B cell (primary cell): Measurements from ENCODE around the gene ARHGAP33. TPM values are rescaled to one million over a fixed set of nuclear protein-coding genes. Genes with fewer than 3 reads are reported as not detected.
"Not testable (repeated sequence)": the region's sequence is repeated elsewhere in the genome, so short reads cannot be mapped to it uniquely, and the experiment has no call there.

ENCODE experiments used
- ATAC-seq: fragments of 200-7000 bp; cut with Tn5 transposase; one replicate; pipeline ENCODE4 v1.10.0; 2021; ENCODE audit warnings: low read depth, mild to moderate bottlenecking, moderate number of reproducible peaks, moderate library complexity
- CTCF ChIA-PET: fragments of 350-600 bp; sonication (Branson Sonifier 250); formaldehyde crosslinking; loops from one replicate; lab custom pipeline; 2021; ENCODE audit warnings: antibody characterized with exemption, inconsistent platforms; lab: Charles Lee
- POLR2A ChIA-PET: fragments of 350-600 bp; sonication (Branson Sonifier 250); formaldehyde crosslinking; loops from one replicate; lab custom pipeline; 2021; ENCODE audit warnings: antibody characterized with exemption; lab: Charles Lee
- DNase-seq: peaks from one replicate; pipeline ENCODE4 v3.0.0; 2013
- H2AFZ ChIP-seq: 2 replicates; pipeline ENCODE4 v1.6.1; 2012; ENCODE audit warnings: mild to moderate bottlenecking, low read depth, low read length; ENCODE audit not compliant: insufficient read depth, poor library complexity, severe bottlenecking
- H3K27ac ChIP-seq, 2 donors: 1 replicate in 1 of 2; 2 replicates in 1 of 2; pipeline ENCODE4 v1.5.1; 2012 to 2013; ENCODE audit warnings: low read length in 2 of 2, mild to moderate bottlenecking in 2 of 2, moderate library complexity in 1 of 2
- H3K27me3 ChIP-seq, 4 experiments: fragments of 200-600 bp in 1 of 4; sonication (generic) in 1 of 4; replicated peaks in 1 of 4; 1 replicate in 2 of 4; 2 replicates in 2 of 4; pipeline versions ENCODE4 v1.6.1 to v1.7.0; 2013 to 2016; ENCODE audit warnings: low read length in 3 of 4, mild to moderate bottlenecking in 2 of 4, mixed read lengths in 1 of 4, moderate library complexity in 1 of 4; ENCODE audit not compliant: insufficient read depth in 4 of 4, control insufficient read depth in 3 of 4; ENCODE audit errors: control extremely low read depth in 1 of 4
- H3K36me3 ChIP-seq, 2 experiments: replicated peaks in 1 of 2; 1 replicate in 1 of 2; 2 replicates in 1 of 2; pipeline versions ENCODE4 v1.6.1 to v1.7.1; 2013; ENCODE audit warnings: low read length in 1 of 2; ENCODE audit not compliant: insufficient read depth in 2 of 2, control insufficient read depth in 1 of 2; ENCODE audit errors: control extremely low read depth in 1 of 2, extremely low read depth in 1 of 2
- H3K4me1 ChIP-seq, 2 donors: fragments of 200-600 bp in 1 of 2; sonication (generic) in 1 of 2; 1 replicate in 1 of 2; 2 replicates in 1 of 2; pipeline versions ENCODE4 v1.5.1 to v1.6.1; 2013 to 2017; ENCODE audit warnings: low read length in 2 of 2; ENCODE audit not compliant: control insufficient read depth in 2 of 2, insufficient read depth in 2 of 2
- H3K4me2 ChIP-seq: replicated peaks from 2 replicates; pipeline ENCODE3; 2012; ENCODE audit warnings: mild to moderate bottlenecking, low read depth, low read length; ENCODE audit not compliant: poor library complexity, severe bottlenecking
- H3K4me3 ChIP-seq, 5 experiments: fragments of 200-600 bp in 1 of 5; sonication (generic) in 1 of 5; 1 replicate in 3 of 5; 2 replicates in 2 of 5; pipeline versions ENCODE4 v1.5.1 to v1.7.0; 2011 to 2016; ENCODE audit warnings: low read length in 4 of 5, mild to moderate bottlenecking in 4 of 5, low read depth in 2 of 5, control low read depth in 1 of 5, moderate library complexity in 1 of 5; ENCODE audit not compliant: insufficient read depth in 1 of 5; ENCODE audit errors: control extremely low read depth in 1 of 5, extremely low read depth in 1 of 5
- H3K79me2 ChIP-seq: fragments of 200-600 bp; sonication (generic); one replicate; pipeline ENCODE4 v1.6.0; 2016; ENCODE audit warnings: low read length; ENCODE audit not compliant: control insufficient read depth, insufficient read depth
- H3K9ac ChIP-seq: fragments of 200-600 bp; sonication (generic); 2 replicates; pipeline ENCODE4 v1.6.1; 2017; ENCODE audit warnings: mild to moderate bottlenecking, low read length, moderate library complexity
- H3K9me3 ChIP-seq, 3 donors: one replicate each; pipeline versions ENCODE4 v1.6.1 to v1.7.1; 2013; ENCODE audit warnings: low read length in 2 of 3; ENCODE audit not compliant: control insufficient read depth in 2 of 3, insufficient read depth in 1 of 3; ENCODE audit errors: control extremely low read depth in 1 of 3
- H4K20me1 ChIP-seq: 2 replicates; pipeline ENCODE4 v1.6.0; 2012; ENCODE audit warnings: mild to moderate bottlenecking, low read length; ENCODE audit not compliant: insufficient read depth, control insufficient read depth, poor library complexity, severe bottlenecking
- H3K27ac Mint-ChIP-seq: one replicate; pipeline ENCODE4 v1.8.0; 2021; ENCODE audit warnings: mixed read lengths
- H3K27me3 Mint-ChIP-seq: one replicate; pipeline ENCODE4 v1.8.0; 2021; ENCODE audit warnings: mixed read lengths
- H3K4me1 Mint-ChIP-seq: one replicate; pipeline ENCODE4 v1.8.0; 2021; ENCODE audit warnings: mixed read lengths
- H3K4me3 Mint-ChIP-seq: one replicate; pipeline ENCODE4 v1.8.0; 2021; ENCODE audit warnings: mixed read lengths
- H3K9me3 Mint-ChIP-seq: one replicate; pipeline ENCODE4 v1.8.0; 2022; ENCODE audit warnings: mixed read lengths; ENCODE audit not compliant: insufficient read depth
- EZH2 ChIP-seq: IDR thresholded peaks from 2 replicates; pipeline ENCODE4 v1.6.1; 2012; ENCODE audit warnings: borderline replicate concordance, low read depth, mild to moderate bottlenecking, moderate library complexity, low read length; ENCODE audit not compliant: insufficient read depth, poor library complexity, severe bottlenecking
- WGBS: methylation state at CpG from one replicate; pipeline ENCODE4 v1.1.5; 2013; ENCODE audit warnings: missing lambda C conversion rate; ENCODE audit not compliant: insufficient coverage; 5-methylcytosine and 5-hydroxymethylcytosine counted together
- intact Hi-C: fragments of 100-400 bp; cut with micrococcal nuclease; formaldehyde crosslinking; loops from one replicate; pipeline ENCODE4 v1.10.0; 2022
- polyA plus RNA-seq: library from polyadenylated mRNA; depleted of rRNA; stranded (reverse); fragments of >200 nt; gene quantifications from 2 replicates; pipeline ENCODE4 v1.2.3, GENCODE V29; 2012
- total RNA-seq, 2 donors: library from RNA; stranded (reverse); fragments of 120-200 nt in 1 of 2; gene quantifications; 1 replicate in 1 of 2; 2 replicates in 1 of 2; pipeline versions ENCODE4 v1.2.3 to v1.2.4, GENCODE V29; 2013 to 2022
- TF ChIP-seq, protein P1 (sequence below): fragments of 200-600 bp; IDR thresholded peaks from one replicate; pipeline ENCODE4 v1.8.0; 2022; ENCODE audit warnings: antibody characterized with exemption, mild to moderate bottlenecking

ARHGAP33 gene
- total and polyA plus RNA-seq, 2 donors (not counting 1 experiment from before 2014, with no cell fraction given), result 18.2 to 27.8 TPM

DNA sequence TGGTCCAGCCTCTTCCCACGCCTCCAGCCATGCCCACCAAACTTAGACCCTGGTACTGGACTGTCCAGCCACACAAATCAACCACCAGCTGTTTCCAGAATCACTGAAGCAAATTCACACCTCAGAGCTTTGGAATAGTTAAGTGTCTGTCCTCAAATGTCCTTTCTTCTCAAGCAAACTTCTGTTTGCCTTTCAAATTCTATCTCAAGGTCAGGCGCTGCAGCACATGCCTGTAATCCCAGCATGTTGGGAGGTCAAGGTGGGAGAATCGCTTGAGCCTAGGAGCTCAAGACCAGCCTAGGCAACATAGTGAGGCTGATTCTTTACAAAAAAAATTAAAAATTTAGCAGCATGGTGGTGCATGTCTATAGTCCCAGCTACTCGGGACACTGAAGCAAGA is 56.7 kb downstream of the ARHGAP33 start:
- Histone ChIP-seq H3K79me2 (no peaks in the 10 kb centered on the region), H3K9ac (no peak overlapping the region), H2AFZ (no peak overlapping the region), H3K27me3 (peaks cover 0 to 13% (median 0%) of the 10 kb centered on the region in 4 experiments), H3K9me3 (peaks cover 0 to 7% (median 0%) of the 10 kb centered on the region in 3 donors), H3K4me3 (no peak overlapping the region), H3K4me2 (no peak overlapping the region), H3K4me1 (no peaks in the 10 kb centered on the region), H3K36me3 (no peaks in the 10 kb centered on the region), H4K20me1 (no peaks in the 10 kb centered on the region), H3K27ac (no peak overlapping the region)
- H3K27me3 Mint-ChIP-seq, result peaks cover 32% of the 10 kb centered on the region
- no peak overlapping the region for H3K27ac Mint-ChIP-seq
- CTCF ChIA-PET, result no interaction called here
- TF ChIP-seq EZH2, result no peak
- TF ChIP-seq, protein P1, sequence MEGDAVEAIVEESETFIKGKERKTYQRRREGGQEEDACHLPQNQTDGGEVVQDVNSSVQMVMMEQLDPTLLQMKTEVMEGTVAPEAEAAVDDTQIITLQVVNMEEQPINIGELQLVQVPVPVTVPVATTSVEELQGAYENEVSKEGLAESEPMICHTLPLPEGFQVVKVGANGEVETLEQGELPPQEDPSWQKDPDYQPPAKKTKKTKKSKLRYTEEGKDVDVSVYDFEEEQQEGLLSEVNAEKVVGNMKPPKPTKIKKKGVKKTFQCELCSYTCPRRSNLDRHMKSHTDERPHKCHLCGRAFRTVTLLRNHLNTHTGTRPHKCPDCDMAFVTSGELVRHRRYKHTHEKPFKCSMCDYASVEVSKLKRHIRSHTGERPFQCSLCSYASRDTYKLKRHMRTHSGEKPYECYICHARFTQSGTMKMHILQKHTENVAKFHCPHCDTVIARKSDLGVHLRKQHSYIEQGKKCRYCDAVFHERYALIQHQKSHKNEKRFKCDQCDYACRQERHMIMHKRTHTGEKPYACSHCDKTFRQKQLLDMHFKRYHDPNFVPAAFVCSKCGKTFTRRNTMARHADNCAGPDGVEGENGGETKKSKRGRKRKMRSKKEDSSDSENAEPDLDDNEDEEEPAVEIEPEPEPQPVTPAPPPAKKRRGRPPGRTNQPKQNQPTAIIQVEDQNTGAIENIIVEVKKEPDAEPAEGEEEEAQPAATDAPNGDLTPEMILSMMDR, result no peak
- no peak for DNase-seq
- no peaks in the 10 kb centered on the region for H3K9me3 Mint-ChIP-seq
- intact Hi-C loops, result no loop called here
- no peak overlapping the region for H3K4me3 Mint-ChIP-seq
- no peak for ATAC-seq
- no peaks in the 10 kb centered on the region for H3K4me1 Mint-ChIP-seq
- POLR2A ChIA-PET, result interaction anchor here (0.5 kb wide), 1 partner anchor 89 kb away, joined by 3 read pairs; no protein-coding TSS in a partner anchor
- WGBS, result 86% methylated on average over 4 of the region's 4 CpGs

DNA sequence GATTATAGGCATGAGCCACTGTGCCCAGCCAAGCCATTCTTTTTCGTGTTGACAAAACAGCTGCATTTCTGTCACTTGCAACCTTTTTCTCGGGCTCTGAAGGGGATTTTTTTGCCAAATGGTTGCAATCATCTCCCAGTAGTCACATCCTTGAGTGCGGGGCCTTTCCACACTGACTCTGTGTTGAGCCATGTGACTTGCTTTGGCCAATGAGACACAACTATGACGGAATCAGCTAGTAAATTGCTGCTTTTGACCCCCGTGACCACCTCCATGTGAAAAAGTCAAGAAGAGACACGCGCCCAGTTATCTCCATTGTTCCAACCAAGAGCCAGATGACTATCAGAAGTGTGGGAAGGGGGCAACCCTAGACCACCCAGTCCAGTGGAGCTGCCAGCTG is 58.6 kb downstream of the ARHGAP33 start:
- Mint-ChIP-seq H3K27me3 (peaks cover 30% of the 10 kb centered on the region), H3K9me3 (no peaks in the 10 kb centered on the region)

GRCh38 chr19:35836096-35836495 is 60.7 kb downstream of the ARHGAP33 start:
- H3K27ac ChIP-seq, POLR2A ChIA-PET, DNase-seq, H3K9me3 Mint-ChIP-seq, H3K4me1 Mint-ChIP-seq, H3K4me2 ChIP-seq, H3K4me3 Mint-ChIP-seq, CTCF ChIA-PET, H3K27ac Mint-ChIP-seq, H3K4me3 ChIP-seq, H3K9ac ChIP-seq, H3K27me3 ChIP-seq, H3K79me2 ChIP-seq, H3K36me3 ChIP-seq, ATAC-seq, H4K20me1 ChIP-seq, H2AFZ ChIP-seq, H3K4me1 ChIP-seq, intact Hi-C loops: not testable (repeated sequence)
- 74% methylated on average over 11 of the region's 11 CpGs for WGBS
- peaks cover 29% of the 10 kb centered on the region for H3K27me3 Mint-ChIP-seq
- H3K9me3 ChIP-seq, result peaks cover 0 to 20% (median 4%) of the 10 kb centered on the region in 3 donors

More for the DNA sequence above, 58.6 kb downstream of the ARHGAP33 start:
- Mint-ChIP-seq H3K4me1 (no peaks in the 10 kb centered on the region), H3K4me3 (no peak overlapping the region), H3K27ac (no peak overlapping the region)
- TF ChIP-seq, protein P1, result no peak
- TF ChIP-seq EZH2, result no peak
- H4K20me1 ChIP-seq, result no peaks in the 10 kb centered on the region
- CTCF ChIA-PET, result no interaction called here
- ATAC-seq, result no peak
- no peak overlapping the region for H2AFZ ChIP-seq
- intact Hi-C loops, result no loop called here
- 71% methylated on average over 7 of the region's 7 CpGs for WGBS
- H3K27me3 ChIP-seq, result peaks cover 0 to 12% (median 0%) of the 10 kb centered on the region in 4 experiments
- no peak overlapping the region for H3K27ac ChIP-seq
- H3K4me2 ChIP-seq, result no peak overlapping the region
- no peaks in the 10 kb centered on the region for H3K36me3 ChIP-seq
- no peaks in the 10 kb centered on the region for H3K79me2 ChIP-seq
- H3K4me1 ChIP-seq, result no peaks in the 10 kb centered on the region
- H3K9ac ChIP-seq, result no peak overlapping the region
- no peak for DNase-seq
- peaks cover 0 to 17% (median 2%) of the 10 kb centered on the region in 3 donors for H3K9me3 ChIP-seq
- no peak overlapping the region for H3K4me3 ChIP-seq
- POLR2A ChIA-PET, result no interaction called here
